NCI-H446 (cell line): ENCODE measurements around the gene LILRB3.
"Not testable (repeated sequence)": the region's sequence is repeated elsewhere in the genome, so short reads cannot be mapped to it uniquely, and the experiment has no call there.

Source experiments
- DNase-seq, 2 experiments: peaks; one replicate each; lab custom pipeline; 2025; lab: John Stamatoyannopoulos, UW

Gene LILRB3

DNA sequence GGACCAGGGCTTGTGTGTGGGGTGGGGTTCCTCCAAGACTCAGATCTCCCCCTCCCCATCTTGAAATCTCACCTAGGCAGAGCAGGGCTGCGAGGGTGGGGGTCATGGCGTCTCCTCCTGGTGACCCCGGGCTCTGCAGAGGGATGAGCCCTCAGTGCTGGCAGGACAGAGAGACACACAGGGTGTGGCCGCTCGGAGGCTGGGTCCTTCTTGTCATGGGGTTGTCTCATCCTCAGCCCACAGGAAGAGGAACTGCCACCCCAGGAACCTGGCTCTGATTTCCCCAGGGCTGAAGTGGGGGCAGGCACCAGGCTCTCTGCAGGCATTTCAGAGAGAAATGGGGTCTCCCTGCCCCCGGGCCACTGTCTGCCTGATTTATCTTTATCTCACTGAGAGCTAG lies 19.8 kb upstream of the LILRB3 start, which contains the start of gene LILRA6:
LILRA6 (minus strand) TSS at position 145 of the 400 bp plus-strand sequence.
- not testable (repeated sequence) for DNase-seq

GRCh38 chr19:54242234-54242633 lies 19.4 kb upstream of the LILRB3 start:
- DNase-seq: not testable (repeated sequence)

- not testable (repeated sequence) for DNase-seq
Measured at GRCh38 chr19:54240372-54241336, 17.8 kb upstream of the LILRB3 start.

DNA sequence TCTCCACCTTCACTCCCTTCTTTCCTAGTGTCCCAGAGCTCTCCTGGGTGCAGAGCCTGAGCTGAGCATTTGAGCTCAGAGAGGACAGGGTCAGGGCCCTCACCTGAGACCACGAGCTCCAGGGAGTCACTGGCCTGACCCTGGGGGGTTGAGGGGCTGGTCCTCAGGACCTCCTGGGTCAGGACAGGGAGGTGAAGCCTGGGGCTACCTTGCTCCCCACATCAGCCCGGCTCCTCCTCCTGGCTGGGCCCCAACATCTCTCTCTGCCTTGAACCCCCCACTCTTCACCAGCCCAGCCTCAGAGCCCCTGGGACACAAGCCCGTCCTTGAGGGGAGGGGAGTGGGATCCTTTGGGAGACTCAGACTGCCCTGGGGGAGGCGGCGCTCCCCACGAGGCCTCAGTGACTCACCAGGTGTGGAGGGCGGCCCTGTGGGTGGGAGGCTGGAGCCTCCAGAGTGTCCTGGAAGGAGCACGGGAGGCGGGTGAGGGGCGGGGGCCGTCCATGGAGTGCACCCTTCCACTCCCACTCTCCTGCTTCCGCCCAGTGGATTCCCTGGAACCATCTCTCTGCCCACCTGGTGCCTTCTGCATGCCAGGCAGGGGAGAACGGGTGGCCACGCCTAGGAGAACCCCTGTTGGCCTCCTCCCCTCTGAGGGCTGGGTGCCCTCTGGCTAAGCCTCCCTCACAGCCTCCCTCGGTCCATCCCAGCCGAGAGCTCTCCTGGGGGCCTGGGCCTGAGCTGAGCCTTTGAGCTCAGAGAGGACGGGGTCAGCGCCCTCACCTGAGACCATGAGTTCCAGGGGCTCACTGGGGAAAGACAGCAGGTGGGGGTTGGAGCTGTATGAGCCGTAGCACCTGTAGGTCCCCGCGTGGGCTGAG lies 16.9 kb upstream of the LILRB3 start:
- DNase-seq: not testable (repeated sequence)

- DNase-seq: no peak
Measured at GRCh38 chr19:54233941-54234340, 11.1 kb upstream of the LILRB3 start.

DNA sequence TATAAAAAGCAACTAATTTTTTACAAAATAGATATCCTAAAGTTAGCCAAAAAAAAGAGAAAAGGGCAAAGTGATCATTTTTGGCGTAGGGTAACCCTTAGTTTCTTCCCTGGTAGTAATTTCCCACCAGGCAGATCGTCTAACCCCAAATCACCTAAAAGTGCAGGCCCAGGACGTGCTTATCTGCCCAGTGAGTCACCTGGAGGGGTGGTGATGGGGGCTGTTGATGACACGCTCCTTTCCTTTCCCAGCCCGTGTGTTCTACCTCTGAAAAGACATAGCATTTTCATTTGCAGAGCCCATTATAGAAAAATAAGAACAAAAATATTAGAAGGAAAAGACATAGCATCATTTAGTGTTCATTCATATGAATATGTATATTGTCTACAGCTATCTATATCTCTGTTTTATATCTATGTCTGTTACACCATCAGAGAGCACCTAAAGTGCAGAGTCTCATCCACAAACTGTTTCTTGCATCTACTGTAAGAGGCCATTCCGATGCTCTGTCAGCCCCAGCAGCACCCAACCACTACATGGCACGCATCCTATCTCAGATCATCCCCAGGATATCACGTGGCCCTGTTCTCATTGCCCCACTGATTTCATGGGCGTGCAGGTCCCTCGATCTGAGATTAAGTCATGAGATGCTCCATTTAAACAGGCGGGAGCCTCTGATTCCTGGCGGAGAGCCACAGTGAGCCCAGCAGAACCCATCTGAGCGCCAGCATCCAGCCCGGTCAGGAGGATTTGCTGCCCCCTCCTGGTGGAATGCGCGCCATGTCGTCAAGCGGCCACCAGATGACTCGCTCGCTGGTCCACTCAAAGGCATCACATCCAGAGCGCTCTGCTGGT lies 8.5 kb upstream of the LILRB3 start:
- peak; percentile 59 to 81 for DNase-seq

DNA sequence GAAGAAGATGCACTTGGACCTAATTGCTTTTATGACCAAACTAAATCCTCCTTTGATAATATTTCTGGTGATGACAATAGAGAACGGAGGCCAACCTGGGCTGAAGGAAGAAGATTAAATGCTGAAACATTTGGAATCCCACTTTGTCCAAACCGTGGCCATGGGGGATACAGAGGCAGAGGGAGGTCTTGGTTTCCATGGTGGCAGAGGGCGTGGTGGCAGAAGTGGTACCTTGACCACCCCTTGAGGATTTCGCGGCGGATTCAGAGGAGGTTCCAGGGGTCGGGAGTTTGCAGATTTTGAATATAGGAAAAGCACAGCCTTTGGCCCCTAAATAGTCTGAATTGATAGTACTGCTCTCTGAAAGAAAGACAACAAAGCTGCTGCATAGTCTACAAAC lies 7.2 kb upstream of the LILRB3 start:
- no peak for DNase-seq

DNA sequence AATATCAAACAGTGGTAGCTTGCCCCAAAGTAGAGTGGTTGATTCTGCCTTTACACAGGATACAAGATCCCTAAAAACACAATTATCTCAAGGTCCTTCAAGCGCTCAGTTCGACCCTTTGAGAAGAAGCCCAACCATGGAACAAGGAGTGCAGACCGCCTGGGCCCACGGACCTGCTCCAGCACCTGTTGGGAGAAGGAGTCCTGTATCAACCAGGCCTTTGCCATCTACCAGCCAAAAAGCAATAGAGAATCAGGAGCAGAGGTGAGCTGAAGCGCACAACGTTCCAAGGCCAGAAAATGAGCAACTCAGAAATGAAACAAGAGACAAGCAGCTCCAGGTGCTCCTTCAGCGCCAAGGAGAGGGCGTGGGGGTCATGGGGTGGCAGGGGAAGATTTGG lies 6.3 kb upstream of the LILRB3 start:
- DNase-seq: no peak

- not testable (repeated sequence) for DNase-seq
Measured at GRCh38 chr19:54224619-54225018, 1.8 kb upstream of the LILRB3 start.

DNA sequence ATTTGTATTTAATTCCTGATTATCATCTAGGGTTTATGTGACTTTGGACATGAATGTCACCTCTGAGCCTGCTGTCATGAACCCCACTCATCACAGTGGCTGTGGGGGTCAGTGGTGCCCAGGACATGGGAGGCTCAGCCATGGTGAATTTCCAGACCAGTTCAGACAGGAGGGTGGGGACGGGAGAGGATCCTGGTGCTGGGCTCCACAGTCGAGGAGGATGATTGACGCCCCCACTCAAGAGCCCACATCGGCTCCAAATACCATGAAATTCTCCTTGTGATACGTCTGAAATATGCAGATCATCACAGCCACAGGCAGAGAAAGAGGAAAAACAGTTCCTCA lies 1.1 kb upstream of the LILRB3 start:
- DNase-seq: not testable (repeated sequence)

- DNase-seq: not testable (repeated sequence)
Measured at GRCh38 chr19:54223277-54223936, 600 bp upstream of the LILRB3 start.

GRCh38 chr19:54221947-54222346 lies 860 bp downstream of the LILRB3 start:
- DNase-seq: not testable (repeated sequence)

GRCh38 chr19:54219702-54220101 lies 3.1 kb downstream of the LILRB3 start:
- DNase-seq: not testable (repeated sequence)

DNA sequence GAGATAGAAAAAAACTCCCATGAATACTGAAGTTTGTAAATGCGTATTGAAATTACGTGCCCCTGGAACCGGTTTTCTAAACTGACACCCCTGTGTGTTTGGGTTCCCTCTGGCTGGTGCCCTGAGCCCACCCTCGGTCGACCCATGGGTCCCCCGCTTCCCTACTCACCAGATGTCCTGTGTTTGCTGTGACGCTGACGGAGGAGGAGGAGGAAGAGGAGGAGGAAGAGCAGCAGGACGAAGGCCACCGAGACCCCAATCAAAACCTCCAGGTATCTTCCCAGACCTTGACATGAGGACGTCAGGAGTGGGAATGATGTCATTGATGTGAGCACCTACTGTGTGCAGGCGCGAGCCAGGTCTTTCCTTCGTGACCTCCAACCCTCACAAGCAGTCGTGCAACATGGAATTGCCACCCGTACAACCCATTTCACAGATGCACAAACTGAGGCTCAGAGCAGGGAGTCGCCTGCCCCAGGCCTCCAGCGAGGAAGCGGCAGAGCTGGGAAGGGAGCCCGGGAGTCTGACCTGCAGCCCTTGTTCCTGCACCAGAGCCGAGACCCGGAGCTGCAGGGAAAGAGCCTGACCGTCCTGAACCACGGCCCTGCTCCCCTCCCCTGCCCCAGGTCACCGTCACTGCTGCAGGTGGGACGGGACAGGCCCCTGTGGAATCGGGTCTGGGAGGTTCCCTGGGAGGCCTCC lies 3.7 kb downstream of the LILRB3 start:
- DNase-seq: no peak

GRCh38 chr19:54218259-54218658 lies 4.5 kb downstream of the LILRB3 start:
- no peak for DNase-seq

GRCh38 chr19:54217517-54218247 lies 5.1 kb downstream of the LILRB3 start:
- not testable (repeated sequence) for DNase-seq

DNA sequence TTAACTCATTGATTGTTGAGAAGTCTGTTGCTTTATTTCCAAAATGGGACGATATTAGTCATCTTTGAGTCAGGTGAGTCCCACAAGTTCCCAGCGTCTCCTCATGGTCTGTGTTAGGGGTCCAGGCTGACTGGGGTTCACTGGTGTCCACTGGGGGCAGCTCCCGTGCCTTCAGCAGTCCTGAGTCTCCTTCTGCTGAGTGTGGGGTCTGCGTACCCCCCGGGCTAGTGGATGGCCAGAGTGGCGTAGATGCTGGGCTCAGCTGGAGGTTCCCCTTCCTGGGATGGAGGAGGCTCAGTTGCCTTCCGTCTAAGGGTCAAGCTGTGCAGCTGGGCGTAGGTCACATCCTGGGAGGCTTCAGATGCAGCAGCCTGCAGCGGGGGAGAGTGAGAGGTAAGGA lies 5.9 kb downstream of the LILRB3 start:
- DNase-seq: no peak

DNA sequence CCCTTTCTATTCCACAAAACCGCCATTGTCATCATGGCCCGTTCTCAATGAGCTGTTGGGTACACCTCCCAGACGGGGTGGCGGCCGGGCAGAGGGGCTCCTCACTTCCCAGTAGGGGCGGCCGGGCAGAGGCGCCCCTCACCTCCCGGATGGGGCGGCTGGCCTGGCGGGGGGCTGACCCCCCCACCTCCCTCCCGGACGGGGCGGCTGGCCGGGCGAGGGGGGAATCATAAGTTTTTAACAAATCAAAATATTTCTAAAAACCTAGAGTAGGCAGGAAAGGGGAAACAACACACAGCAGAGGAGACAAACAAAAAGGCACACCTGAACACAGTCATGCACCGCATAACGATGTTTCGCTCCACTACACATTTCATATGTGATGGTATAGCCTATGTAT lies 8.1 kb downstream of the LILRB3 start:
- not testable (repeated sequence) for DNase-seq

- DNase-seq: not testable (repeated sequence)
Measured at GRCh38 chr19:54214217-54214616, 8.6 kb downstream of the LILRB3 start.

DNA sequence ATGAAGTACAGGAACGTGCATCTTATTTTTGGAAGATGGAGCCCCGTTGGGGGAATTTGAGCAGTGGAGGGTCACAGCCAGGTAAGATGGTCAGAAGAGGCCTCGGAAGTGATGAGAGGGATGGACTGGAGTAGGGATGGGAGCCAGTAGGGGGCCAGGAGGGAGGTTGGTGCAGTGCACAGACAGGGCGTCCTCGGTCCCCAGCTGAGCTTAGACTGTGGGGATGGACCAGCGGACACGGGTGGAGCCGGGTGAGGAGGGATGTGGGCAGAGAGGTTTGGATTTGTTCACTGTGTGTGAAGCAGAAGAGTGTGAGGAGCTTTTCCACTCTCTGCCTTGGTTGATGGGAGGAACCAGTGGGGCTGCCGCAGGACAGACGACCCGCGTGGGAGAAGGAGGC lies 11.6 kb downstream of the LILRB3 start:
- no peak for DNase-seq
